Right cardiac atrium (tissue), 5 donors: ENCODE measurements around the gene ADAMTS1. TPM values are rescaled to one million over a fixed set of nuclear protein-coding genes. Genes with fewer than 3 reads are reported as not detected.
A peak's percentile ranks its signal among the peaks of the same experiment; 100 is the strongest.

Experiments used
- ATAC-seq, 2 donors: fragments of 200-7000 bp; cut with Tn5 transposase; one replicate each; pipeline versions ENCODE4 v1.8.0 to v1.9.1; 2020; ENCODE audit warnings: moderate library complexity in 2 of 2, mild to moderate bottlenecking in 1 of 2
- DNase-seq, 3 donors: peaks; one replicate each; pipeline ENCODE4 v3.0.0-alpha.2; 2020
- H3K27ac ChIP-seq: one replicate; pipeline ENCODE4 v1.5.1; 2013; ENCODE audit warnings: mild to moderate bottlenecking, low read length, control low read depth, moderate library complexity
- H3K27me3 ChIP-seq: one replicate; pipeline ENCODE4 v1.6.1; 2013; ENCODE audit not compliant: control insufficient read depth, insufficient read depth
- H3K4me1 ChIP-seq: one replicate; pipeline ENCODE4 v1.6.1; 2013; ENCODE audit warnings: low read length; ENCODE audit not compliant: control insufficient read depth, insufficient read depth
- H3K4me3 ChIP-seq: one replicate; pipeline ENCODE4 v1.5.1; 2013; ENCODE audit warnings: low read length, control low read depth
- H3K9me3 ChIP-seq: one replicate; pipeline ENCODE4 v1.6.1; 2013; ENCODE audit warnings: low read length; ENCODE audit not compliant: control insufficient read depth
- WGBS: extraction: QIAGEN DNeasy Blood & Tissue Kit; methylation state at CpG from one replicate; pipeline ENCODE4 v1.1.7; 2013; 5-methylcytosine and 5-hydroxymethylcytosine counted together
- intact Hi-C, 4 donors: fragments of 100-400 bp; cut with DNase I; formaldehyde crosslinking; loops; one replicate each; pipeline versions ENCODE4 v1.11.0 to v1.14.0; 2022 to 2023
- long read RNA-seq, 4 donors: library from polyadenylated mRNA; unstranded; transcript quantifications; one replicate each; pipeline ENCODE4 v2.0.0, GENCODE V29; 2020 to 2021
- polyA plus RNA-seq: library from polyadenylated mRNA; stranded (reverse); fragments of 200-250 nt; gene quantifications from one replicate; pipeline ENCODE4 v1.2.3, GENCODE V29; 2013
- total RNA-seq, 4 donors: library from RNA; stranded (reverse); fragmentation: NEBNext Ultra II Directional; extraction: Animal tissue kit (Norgen Biotek cat#: 25700); gene quantifications; one replicate each; pipeline ENCODE4 v1.2.1, GENCODE V29; 2021
- donor health status: healthy with polysubstance abuse.
- donor health status: DM: no; HTN: yes; CAD: no.
- donor health status: DM: no; HTN: no; CAD: no.
- donor health status: DM: no; HTN: yes; CAD: no; lungs with severe emphysema.
- donor health status: DM: yes; HTN: yes; CAD: no.

Gene ADAMTS1
- total RNA-seq: 100 to 1,000 TPM in 1 of 4 donors, 10 to 100 TPM in 3; 52.3 to 142 (median 73.8) TPM
- 88.4 TPM for polyA plus RNA-seq
- long read RNA-seq, donor 1, full-length matches to known transcripts: 146 of 204 reads
- long read RNA-seq, donor 1, partial matches to known transcripts: 46 of 204 reads
- long read RNA-seq, donor 1, other reads (novel, unspliced or antisense): 12 of 204 reads
- long read RNA-seq, donor 2, full-length matches to known transcripts: 69 of 86 reads
- long read RNA-seq, donor 2, partial matches to known transcripts: 11 of 86 reads
- long read RNA-seq, donor 2, other reads (novel, unspliced or antisense): 6 of 86 reads
- long read RNA-seq, donor 3, full-length matches to known transcripts: 982 of 1,209 reads
- long read RNA-seq, donor 3, partial matches to known transcripts: 165 of 1,209 reads
- long read RNA-seq, donor 3, other reads (novel, unspliced or antisense): 62 of 1,209 reads
- long read RNA-seq, donor 4, full-length matches to known transcripts: 152 of 186 reads
- long read RNA-seq, donor 4, partial matches to known transcripts: 24 of 186 reads
- long read RNA-seq, donor 4, other reads (novel, unspliced or antisense): 10 of 186 reads

DNA sequence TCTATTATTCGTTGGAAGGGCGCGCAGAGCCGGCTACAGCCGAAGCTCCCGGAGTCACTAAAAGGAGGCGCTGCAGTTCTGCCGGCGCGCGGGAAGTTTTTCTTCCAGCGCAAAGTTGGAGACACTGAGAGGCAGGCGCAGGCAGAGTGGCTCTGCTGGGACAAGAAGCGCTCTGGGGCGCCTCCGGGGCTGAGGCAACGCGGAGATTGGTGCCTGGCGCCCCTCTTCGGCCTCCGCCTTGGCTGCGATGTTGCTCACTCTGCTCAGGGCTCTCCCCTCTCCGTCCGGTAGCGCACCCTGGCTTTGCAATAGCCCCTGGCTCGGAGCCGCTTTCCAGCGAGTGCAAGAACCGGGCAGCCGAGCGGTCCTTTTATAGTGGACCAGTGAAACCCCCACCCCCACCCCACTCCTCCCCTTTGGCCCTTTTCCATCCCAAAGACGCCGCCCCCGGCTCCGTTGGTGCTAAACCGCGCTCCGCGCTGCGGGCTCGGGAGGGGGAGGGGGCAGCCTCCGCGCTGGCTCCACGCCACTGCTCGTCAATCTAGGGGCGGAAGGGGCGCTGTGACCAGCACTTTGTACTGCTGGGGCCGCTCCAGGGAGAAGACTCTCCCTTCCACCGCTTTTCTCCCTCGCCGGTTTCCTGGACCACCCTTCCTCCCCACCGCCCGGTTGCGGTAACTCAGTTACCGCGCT lies at the start of gene ADAMTS1:
Gene ADAMTS1 (minus strand): TSS at position 344 of the 693 bp plus-strand sequence. CDS start 455 bp downstream, outside the sequence.
- Histone ChIP-seq H3K4me1 (peaks cover 5% of the 10 kb centered on the region), H3K4me3 (peak within 1 kb of the TSS; percentile 77), H3K27ac (peak within 1 kb of the TSS; percentile 99), H3K27me3 (no peaks in the 10 kb centered on the region), H3K9me3 (no peaks in the 10 kb centered on the region)
- peak; percentile 76 to 79 for ATAC-seq
- DNase-seq: peak; percentile 95 to 98 (median 98)
- intact Hi-C loops: loop anchor here (5.0 to 10.0 kb wide), 5 partner anchors 720 to 1902 kb away; no protein-coding TSS in a partner anchor
- under 1% methylated on average over 56 of the region's 56 CpGs for WGBS

DNA sequence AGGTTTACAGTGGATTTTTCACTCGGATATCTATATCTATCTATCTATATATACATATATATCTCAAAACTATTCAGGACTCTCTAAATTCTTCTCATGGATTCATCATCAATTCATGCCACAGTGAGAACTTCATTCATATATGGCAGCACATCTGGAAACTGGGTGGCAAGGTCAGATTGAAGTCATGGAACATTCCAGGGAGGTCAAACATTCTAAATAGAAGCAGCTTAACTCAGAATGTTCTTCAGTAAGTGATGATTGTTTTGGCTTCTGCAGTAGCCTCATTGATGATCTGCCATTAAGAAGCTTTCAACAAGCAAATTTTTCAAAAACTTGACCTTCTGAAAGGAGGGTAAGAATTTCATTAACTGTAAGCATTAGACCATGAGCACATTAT lies 46.9 kb upstream of the ADAMTS1 start:
- Histone ChIP-seq H3K4me3 (no peak overlapping the region), H3K4me1 (no peaks in the 10 kb centered on the region), H3K27ac (no peak overlapping the region), H3K9me3 (no peaks in the 10 kb centered on the region), H3K27me3 (no peaks in the 10 kb centered on the region)
- DNase-seq: no peak
- 67% methylated on average over 1 of the region's 1 CpG for WGBS
- no peak for ATAC-seq
- intact Hi-C loops: no loop called here

DNA sequence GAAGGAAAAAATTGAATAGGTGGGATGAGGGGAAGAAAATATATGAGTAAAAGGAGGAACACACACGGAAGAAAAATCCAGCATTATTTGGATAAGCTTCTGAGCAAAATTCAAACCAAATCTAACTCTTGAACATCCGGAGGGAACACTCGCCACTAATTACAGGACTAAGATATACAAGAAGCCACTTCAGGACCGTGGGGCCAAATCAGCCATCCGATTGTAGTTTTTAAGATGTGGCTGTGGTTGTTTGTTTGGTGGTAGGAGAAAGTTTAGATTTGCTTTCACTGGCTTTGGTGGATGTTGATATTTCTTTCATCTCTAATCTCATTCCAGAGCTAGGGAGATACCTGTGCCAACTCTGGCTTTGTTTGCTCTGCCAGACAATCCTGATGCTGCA lies 43.7 kb upstream of the ADAMTS1 start:
- 64% methylated on average over 5 of the region's 5 CpGs for WGBS
- intact Hi-C loops: no loop called here
- H3K27ac ChIP-seq: no peak overlapping the region

DNA sequence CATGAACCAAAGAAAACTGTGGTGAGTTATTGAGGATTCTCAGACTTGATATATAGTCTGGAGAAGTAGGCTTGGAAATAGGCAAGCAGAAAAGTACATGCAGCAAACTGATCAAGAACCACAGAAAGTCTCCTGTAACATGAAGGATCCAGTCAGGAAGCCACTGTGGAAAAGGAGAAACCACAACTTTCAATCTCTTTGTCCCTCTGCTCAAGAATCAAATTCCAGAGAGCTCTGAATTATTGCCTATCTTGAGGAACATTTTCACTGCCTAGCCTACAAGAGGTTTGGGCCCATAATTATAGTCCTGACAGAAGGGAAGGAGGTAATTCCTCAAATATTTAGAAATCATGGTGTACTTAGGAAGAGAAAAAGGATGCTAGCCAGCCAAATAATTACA lies 43.0 kb upstream of the ADAMTS1 start:
- intact Hi-C loops: no loop called here
- Histone ChIP-seq H3K27ac (no peak overlapping the region), H3K27me3 (no peaks in the 10 kb centered on the region), H3K4me3 (no peak overlapping the region), H3K9me3 (no peaks in the 10 kb centered on the region), H3K4me1 (no peaks in the 10 kb centered on the region)
- no peak for ATAC-seq
- no peak for DNase-seq

More for the DNA sequence above, 43.7 kb upstream of the ADAMTS1 start:
- Histone ChIP-seq H3K9me3 (no peaks in the 10 kb centered on the region), H3K4me3 (no peak overlapping the region), H3K4me1 (no peaks in the 10 kb centered on the region), H3K27me3 (no peaks in the 10 kb centered on the region)
- no peak for DNase-seq
- ATAC-seq: no peak

DNA sequence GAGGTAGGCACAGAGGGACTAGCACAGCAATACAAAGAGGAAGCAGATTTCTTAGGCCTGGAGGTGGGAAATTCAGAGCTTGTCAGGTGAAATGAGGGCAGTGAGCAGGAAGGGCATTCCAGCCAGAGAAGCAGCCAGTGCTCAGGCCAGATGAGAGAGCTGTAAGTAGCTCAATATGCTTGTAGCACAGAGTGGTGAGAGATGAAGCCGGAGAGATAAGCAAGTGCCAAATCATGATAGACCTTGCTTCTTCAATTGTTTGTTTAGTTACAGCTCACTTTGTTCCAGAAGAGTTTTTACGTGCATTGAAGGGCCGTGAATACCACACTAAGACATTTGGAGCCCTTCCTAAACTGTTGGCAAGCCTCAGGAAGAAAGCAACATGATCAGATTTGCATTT lies 42.0 kb upstream of the ADAMTS1 start:
- H3K27me3 ChIP-seq: no peaks in the 10 kb centered on the region
- H3K4me1 ChIP-seq: peaks cover 1% of the 10 kb centered on the region
- WGBS: 44% methylated on average over 3 of the region's 3 CpGs
- no peak overlapping the region for H3K4me3 ChIP-seq
- DNase-seq (no peak), ATAC-seq (peak in 1 of 2 donors; percentile 40)
- no peaks in the 10 kb centered on the region for H3K9me3 ChIP-seq
- intact Hi-C loops: no loop called here
- no peak overlapping the region for H3K27ac ChIP-seq

DNA sequence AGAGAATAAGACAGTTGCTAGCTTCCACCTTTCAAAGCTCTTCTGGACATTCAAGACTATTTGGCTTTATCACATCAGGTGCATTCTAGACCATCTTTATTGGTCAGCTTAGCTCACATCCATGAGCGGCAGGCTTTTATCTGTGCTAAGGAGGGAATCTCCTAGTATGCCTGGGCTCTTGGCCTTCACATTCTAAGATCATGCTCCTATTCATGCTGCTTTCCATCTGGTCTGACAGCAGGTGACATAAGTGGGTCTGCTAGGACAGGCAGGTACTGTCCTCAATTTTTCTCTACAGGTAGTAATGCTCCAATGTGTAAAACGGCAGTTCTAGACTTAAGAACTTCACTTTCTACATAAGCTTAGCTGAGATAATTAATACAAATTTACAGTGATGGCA lies 39.2 kb upstream of the ADAMTS1 start:
- intact Hi-C loops: no loop called here
- H3K27ac ChIP-seq: no peak overlapping the region
- ATAC-seq (no peak), DNase-seq (no peak)
- H3K9me3 ChIP-seq: no peaks in the 10 kb centered on the region
- peaks cover 1% of the 10 kb centered on the region for H3K4me1 ChIP-seq
- 97% methylated on average over 2 of the region's 2 CpGs for WGBS
- no peaks in the 10 kb centered on the region for H3K27me3 ChIP-seq
- no peak overlapping the region for H3K4me3 ChIP-seq

DNA sequence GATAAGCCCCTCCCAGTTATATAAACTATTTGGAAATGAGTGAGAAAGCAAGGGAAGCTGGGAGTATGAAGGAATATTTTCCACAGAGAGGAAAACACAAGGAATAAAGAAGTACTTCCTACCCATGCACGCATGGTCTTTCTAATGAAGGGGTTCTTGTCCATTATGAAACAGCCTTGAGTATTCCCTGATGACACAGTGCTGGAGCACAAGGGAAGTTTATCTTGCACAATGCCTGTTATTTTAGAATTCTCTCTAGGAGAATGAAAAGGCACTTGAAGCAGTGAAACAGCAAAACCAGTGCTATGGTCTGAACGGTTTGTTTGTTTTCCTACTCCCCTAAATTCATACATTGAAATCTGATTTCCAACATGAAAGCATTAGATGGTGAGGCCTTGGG lies 38.6 kb upstream of the ADAMTS1 start:
- WGBS: 58% methylated on average over 2 of the region's 2 CpGs
- H3K9me3 ChIP-seq: no peaks in the 10 kb centered on the region
- intact Hi-C loops: no loop called here
- peaks cover 1% of the 10 kb centered on the region for H3K4me1 ChIP-seq
- no peak for DNase-seq
- H3K27me3 ChIP-seq: no peaks in the 10 kb centered on the region
- no peak overlapping the region for H3K27ac ChIP-seq
- H3K4me3 ChIP-seq: no peak overlapping the region
- peak; percentile 61 to 67 for ATAC-seq

DNA sequence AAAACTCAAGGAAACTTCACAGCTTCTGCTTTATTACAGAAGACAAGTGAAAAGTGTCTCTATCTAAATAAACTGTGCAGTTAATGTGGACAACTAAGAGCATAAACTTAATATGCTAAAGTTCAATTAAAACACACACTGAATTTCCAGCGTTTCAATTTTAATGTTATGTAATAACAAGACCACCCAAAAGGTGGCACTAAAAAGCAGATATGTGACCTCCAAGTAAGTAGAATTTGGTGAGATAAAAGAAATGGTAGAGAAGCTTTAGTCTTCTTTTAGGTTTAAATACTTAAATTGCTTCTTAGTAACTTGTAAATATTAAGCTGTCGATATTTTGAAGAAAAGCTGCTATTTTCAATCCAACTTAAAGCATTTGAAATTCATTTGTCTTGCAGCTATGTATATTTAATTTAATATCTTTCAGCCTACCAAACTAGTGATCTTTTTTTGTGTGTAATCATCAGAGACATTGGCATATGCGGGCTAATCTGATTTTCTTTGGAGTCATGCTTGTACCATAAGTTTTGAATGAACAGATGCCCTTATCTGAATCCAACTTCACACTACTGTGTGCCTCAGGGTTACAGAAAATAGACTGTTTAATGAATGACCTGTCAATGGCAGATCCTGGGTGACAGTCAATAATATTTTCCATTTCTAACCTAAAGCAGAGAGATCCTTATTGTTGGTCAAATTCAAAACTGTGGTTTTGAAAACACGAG lies 36.5 kb upstream of the ADAMTS1 start:
- intact Hi-C loops: no loop called here
- WGBS: 50% methylated on average over 4 of the region's 4 CpGs
- Histone ChIP-seq H3K9me3 (no peaks in the 10 kb centered on the region), H3K4me3 (no peak overlapping the region), H3K27ac (no peak overlapping the region), H3K27me3 (no peaks in the 10 kb centered on the region), H3K4me1 (peaks cover 1% of the 10 kb centered on the region)
- DNase-seq: no peak
- no peak for ATAC-seq

DNA sequence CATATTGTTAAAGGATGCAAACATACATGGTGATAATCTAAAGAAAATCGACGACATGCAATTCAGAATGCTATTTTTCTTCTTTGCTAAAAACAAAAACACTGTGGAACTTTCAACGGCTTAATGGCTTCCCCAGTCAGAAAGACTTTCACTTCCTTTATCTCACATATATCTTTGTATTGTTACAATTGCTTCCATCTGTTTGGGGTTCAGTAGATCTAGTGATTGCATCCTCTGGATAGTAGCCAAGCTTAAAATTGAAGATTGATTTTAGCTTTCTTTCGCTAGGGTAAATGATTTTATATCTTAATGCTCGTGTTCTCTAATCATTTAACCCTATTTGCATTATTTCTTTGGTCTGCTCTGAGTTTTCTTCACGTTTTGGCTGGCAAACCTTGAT lies 31.8 kb upstream of the ADAMTS1 start:
- ATAC-seq (no peak), DNase-seq (no peak)
- H3K27ac ChIP-seq: no peak overlapping the region
- H3K4me1 ChIP-seq: no peaks in the 10 kb centered on the region
- H3K9me3 ChIP-seq: peaks cover 1% of the 10 kb centered on the region
- H3K27me3 ChIP-seq: no peaks in the 10 kb centered on the region
- no peak overlapping the region for H3K4me3 ChIP-seq
- WGBS: 71% methylated on average over 6 of the region's 6 CpGs
- intact Hi-C loops: no loop called here

DNA sequence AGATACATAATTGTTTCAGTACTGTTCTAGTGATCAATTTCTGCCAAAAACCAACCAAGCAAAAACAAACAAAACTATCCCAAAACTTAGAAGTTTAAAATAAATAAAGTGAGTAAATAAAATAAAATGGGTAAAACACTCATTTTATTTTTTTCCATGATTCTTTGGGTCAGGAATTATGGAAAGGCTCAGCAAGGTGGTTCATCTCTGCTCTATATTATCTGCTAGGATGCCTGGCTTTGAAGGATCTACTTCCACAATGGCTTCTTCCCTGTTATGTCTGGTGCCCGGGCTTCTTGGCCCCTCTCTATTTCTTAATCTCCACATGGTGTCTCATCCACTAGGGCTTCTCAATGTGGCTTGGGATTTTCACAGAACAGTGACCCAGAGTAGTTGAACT lies 29.1 kb upstream of the ADAMTS1 start:
- Histone ChIP-seq H3K4me1 (no peaks in the 10 kb centered on the region), H3K27ac (no peak overlapping the region), H3K27me3 (no peaks in the 10 kb centered on the region), H3K4me3 (no peak overlapping the region), H3K9me3 (peaks cover 1% of the 10 kb centered on the region)
- intact Hi-C loops: no loop called here
- 98% methylated on average over 1 of the region's 1 CpG for WGBS
- DNase-seq (no peak), ATAC-seq (no peak)

DNA sequence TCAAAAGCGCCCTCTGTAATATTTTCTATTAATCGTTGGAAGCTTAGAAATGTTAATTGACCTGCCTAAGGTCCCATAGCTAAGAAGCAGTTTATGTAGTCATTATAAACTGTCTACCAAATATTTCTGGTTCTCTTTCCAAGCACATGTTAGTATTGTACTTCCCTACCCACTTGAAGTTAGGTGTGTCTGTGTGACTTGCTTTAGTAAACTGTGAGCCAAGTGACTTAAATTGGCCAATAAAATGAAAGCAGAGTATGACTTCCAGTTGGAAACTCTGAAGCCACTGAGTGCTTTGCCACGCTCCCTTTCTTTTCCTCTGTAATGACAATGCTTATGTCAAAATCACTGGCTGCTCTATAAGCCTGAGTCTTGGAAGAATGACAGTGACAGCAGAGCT lies 20.6 kb upstream of the ADAMTS1 start:
- Histone ChIP-seq H3K9me3 (no peaks in the 10 kb centered on the region), H3K27me3 (no peaks in the 10 kb centered on the region), H3K27ac (no peak overlapping the region), H3K4me1 (no peaks in the 10 kb centered on the region), H3K4me3 (no peak overlapping the region)
- no peak for DNase-seq
- 95% methylated on average over 3 of the region's 3 CpGs for WGBS
- intact Hi-C loops: no loop called here
- ATAC-seq: no peak
